NK-92 (cell line): ENCODE measurements around the gene SS18L1.

Experiments
- DNase-seq: peaks from one replicate; lab custom pipeline; 2025; ENCODE audit not compliant: unreplicated experiment; lab: John Stamatoyannopoulos, UW

The SS18L1 gene

GRCh38 chr20:62222972-62223371 lies 79.4 kb downstream of the SS18L1 start:
- no peak for DNase-seq

DNA sequence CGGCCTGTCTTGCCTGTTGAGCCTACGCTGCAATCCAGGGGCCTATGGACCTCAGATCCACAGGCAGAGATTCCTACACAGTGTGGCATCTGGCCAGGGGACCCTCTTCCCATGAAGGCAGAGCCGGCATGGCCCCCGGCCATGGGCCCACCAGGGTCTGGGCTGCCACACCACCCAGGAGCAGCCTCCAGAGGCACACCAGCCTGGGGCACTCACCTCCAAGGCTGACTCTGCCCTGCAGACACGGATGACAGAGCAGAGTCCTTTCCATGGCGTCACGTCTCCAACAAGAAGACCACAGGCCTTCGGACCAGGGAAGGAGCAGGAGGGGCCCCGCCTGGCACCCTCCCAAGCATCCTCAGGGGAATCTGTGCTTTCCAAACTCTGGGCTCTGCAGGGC lies 80.0 kb downstream of the SS18L1 start:
- DNase-seq = no peak

GRCh38 chr20:62224113-62224855 lies 80.7 kb downstream of the SS18L1 start:
- no peak for DNase-seq

DNA sequence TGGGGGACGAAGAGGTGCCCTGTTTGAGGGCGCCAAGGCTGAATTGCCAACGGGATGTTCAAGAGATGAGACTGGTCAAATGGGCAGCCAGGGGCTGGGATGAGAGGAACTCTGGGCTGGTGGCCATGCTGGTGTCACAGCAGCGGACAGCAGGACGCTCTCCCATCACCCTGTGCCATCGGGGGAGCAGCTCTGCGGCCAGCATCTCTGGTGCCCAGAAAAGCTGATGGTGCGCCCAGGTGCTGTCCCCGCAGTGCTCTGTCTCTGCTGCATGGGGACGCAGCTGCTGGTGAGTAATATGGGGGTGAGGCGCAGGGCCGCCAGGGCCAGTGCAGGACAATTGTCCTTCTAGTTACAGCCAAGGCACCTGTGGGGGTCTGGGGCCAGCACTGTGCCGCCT lies 81.5 kb downstream of the SS18L1 start:
- DNase-seq = no peak

GRCh38 chr20:62225820-62226635 lies 82.5 kb downstream of the SS18L1 start:
- no peak for DNase-seq

DNA sequence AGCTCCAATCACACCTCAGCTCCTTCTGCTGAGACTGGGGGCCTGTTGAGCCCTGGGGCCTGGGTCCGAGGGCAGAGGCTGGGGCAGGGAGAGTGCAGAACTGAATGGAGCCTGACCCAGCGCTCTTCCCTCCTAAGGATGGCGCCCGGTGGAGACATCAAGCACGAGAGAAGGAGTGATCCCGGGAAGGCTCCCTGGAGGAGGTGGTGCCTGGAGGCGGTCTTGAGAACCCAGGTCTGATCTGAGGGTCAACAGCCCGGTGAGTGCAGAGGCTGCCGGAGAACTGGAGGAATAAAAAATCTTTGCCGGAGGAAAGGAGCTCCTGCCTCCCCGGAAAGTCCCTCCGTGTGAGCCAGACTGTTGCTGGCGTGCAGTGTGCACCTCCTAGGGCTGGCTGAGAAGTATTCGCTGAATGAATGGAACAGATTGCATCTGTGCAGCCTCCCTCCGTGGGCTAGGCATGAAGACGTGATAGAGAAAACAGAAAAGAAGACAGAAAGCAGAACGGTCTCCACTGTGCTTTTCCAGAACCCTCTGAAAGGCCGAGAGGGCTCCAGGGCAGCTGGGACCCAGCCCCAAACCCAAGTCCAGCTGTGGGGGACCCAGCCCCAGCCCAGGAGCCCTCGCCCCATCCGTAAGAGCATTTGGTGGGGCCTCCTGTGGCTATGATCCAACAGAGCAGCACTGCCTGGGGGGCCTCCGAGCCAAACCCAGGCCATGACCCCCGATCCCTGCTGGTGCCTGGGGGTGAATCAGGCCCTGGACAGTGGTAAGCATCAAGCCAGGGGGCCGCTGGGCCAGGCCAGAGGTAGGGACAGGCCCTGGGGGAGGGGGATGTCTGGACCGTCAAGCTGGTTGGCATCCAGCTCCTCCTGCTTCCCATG lies 83.4 kb downstream of the SS18L1 start:
- DNase-seq = no peak

DNA sequence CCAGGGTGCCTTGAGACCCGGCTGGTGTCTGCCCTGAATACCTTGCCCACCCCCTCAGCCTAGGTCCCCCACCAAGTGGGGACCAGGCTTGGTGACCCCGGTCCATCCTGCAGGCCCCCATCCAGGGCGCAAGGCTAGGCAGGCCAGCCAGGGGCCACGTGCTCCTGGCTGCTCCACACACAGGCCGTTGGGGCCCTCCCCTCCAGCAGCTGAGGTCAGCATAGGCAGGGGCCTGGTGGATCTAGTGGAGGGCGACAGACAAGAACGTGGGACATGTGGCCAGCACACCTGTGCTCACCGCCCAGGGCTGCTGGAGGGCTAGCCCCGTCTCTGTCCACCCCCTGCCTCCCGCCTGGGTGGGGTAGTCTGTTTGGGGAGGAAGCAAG lies 84.0 kb downstream of the SS18L1 start:
- DNase-seq = no peak

- no peak for DNase-seq
These were observed 84.7 kb downstream of the SS18L1 start for GRCh38 chr20:62227977-62228958.

DNA sequence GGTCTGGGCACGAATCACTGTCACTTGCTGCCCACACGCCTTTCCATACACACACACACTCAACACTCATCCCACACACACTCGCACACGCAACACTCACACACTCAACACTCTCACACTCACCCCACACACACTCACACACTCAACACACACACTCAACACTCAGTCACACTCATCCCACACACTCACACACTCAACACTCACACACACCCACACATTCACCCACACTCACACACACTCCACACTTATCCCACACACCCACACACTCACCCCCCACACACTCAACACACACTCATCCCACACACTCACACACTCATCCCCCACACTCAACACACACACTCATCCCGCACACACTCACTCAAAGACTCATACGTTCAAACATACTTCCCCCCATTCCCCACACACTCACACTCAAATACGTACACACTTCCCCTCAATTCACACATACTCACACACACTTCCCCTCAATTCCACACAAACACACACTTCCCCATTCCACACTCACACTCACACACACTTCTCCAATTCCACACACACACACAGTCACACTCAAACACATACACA lies 85.5 kb downstream of the SS18L1 start:
- DNase-seq = no peak

- DNase-seq = no peak
These were observed 86.1 kb downstream of the SS18L1 start for GRCh38 chr20:62229667-62230066.

- no peak for DNase-seq
These were observed 86.7 kb downstream of the SS18L1 start for GRCh38 chr20:62230276-62230675.

DNA sequence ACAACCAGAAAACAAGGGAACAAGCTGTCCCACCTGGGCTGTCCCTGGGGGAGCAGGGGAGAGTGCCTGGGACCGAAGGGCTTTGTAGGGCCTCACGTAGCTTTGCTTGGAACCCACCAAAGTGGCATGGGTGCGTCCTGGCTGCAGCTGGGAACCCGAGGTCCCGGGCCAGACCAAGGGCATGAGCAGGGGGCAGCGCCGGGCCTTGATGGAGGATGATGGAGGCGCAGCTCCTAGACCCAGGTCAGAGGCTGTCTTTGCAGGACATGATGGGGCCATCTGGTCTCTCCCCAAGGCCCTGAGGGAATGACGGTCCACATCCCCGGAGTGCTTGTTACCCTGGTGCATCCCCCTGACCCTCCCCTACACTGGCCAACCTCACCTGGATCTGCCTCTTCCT lies 87.1 kb downstream of the SS18L1 start:
- no peak for DNase-seq

DNA sequence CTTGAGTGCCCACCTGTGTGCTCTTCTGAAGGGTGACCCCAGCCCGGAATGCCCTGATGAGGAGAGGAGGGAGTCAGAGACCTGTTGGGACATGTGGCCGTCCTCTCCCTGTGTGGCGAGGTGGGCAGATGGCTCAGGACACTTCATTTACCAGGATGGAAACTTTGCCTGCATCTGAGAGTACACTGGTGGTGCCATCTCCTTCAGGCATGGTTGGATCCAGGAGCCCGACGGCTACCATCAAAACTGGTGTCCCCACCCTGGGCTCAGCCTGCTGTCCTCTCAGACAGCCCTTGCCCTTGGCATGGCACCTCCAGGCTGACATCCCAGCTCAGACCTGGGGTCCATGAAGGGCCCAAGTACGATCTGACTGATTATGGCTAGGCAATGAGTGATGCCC lies 87.7 kb downstream of the SS18L1 start:
- DNase-seq = no peak
